Measurements from ENCODE around the gene ASAH2. TPM values are rescaled to one million over a fixed set of nuclear protein-coding genes. Genes with fewer than 3 reads are reported as not detected.
A peak's percentile ranks its signal among the peaks of the same experiment; 100 is the strongest.

ASAH2 gene
- polyA plus RNA-seq, 1 experiment = 1.6 TPM

DNA sequence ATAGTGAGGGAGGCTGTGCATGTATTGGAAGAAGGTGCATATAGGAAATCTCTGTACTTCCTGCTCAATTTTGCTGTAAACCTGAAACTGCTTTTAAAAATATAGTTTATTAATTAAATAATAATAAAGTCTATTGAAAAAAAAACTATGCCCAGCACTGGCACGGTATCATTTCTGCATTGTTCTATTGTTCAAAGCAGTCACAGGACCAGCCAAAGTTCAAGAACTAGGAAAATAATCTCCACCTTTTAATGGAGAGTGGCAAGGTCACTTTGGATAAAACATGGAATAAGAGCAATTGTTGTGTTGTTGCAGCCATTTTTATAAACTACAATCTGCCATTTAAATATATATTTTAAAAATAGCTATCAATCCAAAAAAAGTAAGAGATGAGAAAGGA lies 24.7 kb downstream of the ASAH2 start:
- CTCF ChIA-PET = interaction anchor here (1.0 to 1.6 kb wide), 2 partner anchors 631 to 633 kb away, joined by 3 to 5 read pairs; no protein-coding TSS in a partner anchor

GRCh38 chr10:50224330-50224952 lies 26.9 kb downstream of the ASAH2 start:
- H3K27me3 ChIP-seq (ENCODE audit: control insufficient read depth, insufficient read depth, low read length) = peaks cover 3% of the 10 kb centered on the region
- no peak overlapping the region for H3K27ac ChIP-seq (ENCODE audit: low read depth, low read length)
- peak; percentile 27 for DNase-seq (ENCODE audit: low read depth, low spot score)
- CTCF ChIA-PET = interaction anchor here (0.6 to 2.3 kb wide), 12 partner anchors 8 to 631 kb away, joined by 3 to 5 read pairs (median 4); no protein-coding TSS in a partner anchor
- no peaks in the 10 kb centered on the region for H3K9me3 ChIP-seq (ENCODE audit: control insufficient read depth, insufficient read depth, low read length)
- peak; percentile 71 for TF ChIP-seq CTCF (IDR thresholded peaks at IDR 0.05; ENCODE audit: low read depth, low read length)
- POLR2A ChIA-PET = no interaction called here
- H3K4me3 ChIP-seq (ENCODE audit: low read depth, low read length) = no peak overlapping the region

More for the DNA sequence above, 24.7 kb downstream of the ASAH2 start:
- Histone ChIP-seq H3K27me3 (ENCODE audit: control insufficient read depth, insufficient read depth, low read length) (peaks cover 3% of the 10 kb centered on the region), H3K9me3 (ENCODE audit: control insufficient read depth, insufficient read depth, low read length) (no peaks in the 10 kb centered on the region), H3K4me3 (ENCODE audit: low read depth, low read length) (no peak overlapping the region), H3K27ac (ENCODE audit: low read depth, low read length) (no peak overlapping the region)
- no peak for TF ChIP-seq CTCF (IDR thresholded peaks at IDR 0.05; ENCODE audit: low read depth, low read length)
- POLR2A ChIA-PET = no interaction called here
- no peak for DNase-seq (ENCODE audit: low read depth, low spot score)

GRCh38 chr10:50222199-50222598 lies 29.1 kb downstream of the ASAH2 start:
- ChIA-PET POLR2A (no interaction called here), CTCF (no interaction called here)
- TF ChIP-seq CTCF (IDR thresholded peaks at IDR 0.05; ENCODE audit: low read depth, low read length) = no peak
- no peaks in the 10 kb centered on the region for H3K9me3 ChIP-seq (ENCODE audit: control insufficient read depth, insufficient read depth, low read length)
- H3K27ac ChIP-seq (ENCODE audit: low read depth, low read length) = no peak overlapping the region
- H3K27me3 ChIP-seq (ENCODE audit: control insufficient read depth, insufficient read depth, low read length) = peaks cover 3% of the 10 kb centered on the region
- DNase-seq (ENCODE audit: low read depth, low spot score) = no peak
- no peak overlapping the region for H3K4me3 ChIP-seq (ENCODE audit: low read depth, low read length)

DNA sequence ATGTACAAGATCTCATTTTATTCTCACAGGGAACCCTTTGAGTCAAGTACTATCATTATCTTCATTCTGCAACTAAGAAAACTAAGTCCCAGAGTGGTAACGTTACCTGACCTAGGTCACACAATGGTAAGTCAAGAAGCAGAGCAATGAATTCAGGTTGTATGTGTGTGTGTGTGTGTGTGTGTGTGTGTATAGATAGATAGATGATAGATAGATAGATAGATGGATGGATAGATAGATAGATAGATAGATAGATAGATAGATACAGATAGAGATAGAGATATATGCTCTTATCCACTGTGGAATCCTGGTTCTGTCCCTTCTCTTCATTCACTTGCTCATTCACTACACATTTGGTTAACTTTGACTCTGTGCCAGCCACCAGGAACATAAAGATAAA lies 29.8 kb downstream of the ASAH2 start:
- ChIA-PET CTCF (no interaction called here), POLR2A (no interaction called here)
- no peak for TF ChIP-seq CTCF (IDR thresholded peaks at IDR 0.05; ENCODE audit: low read depth, low read length)
- H3K9me3 ChIP-seq (ENCODE audit: control insufficient read depth, insufficient read depth, low read length) = no peaks in the 10 kb centered on the region
- H3K27ac ChIP-seq (ENCODE audit: low read depth, low read length) = no peak overlapping the region
- peaks cover 3% of the 10 kb centered on the region for H3K27me3 ChIP-seq (ENCODE audit: control insufficient read depth, insufficient read depth, low read length)
- no peak for DNase-seq (ENCODE audit: low read depth, low spot score)
- H3K4me3 ChIP-seq (ENCODE audit: low read depth, low read length) = no peak overlapping the region

DNA sequence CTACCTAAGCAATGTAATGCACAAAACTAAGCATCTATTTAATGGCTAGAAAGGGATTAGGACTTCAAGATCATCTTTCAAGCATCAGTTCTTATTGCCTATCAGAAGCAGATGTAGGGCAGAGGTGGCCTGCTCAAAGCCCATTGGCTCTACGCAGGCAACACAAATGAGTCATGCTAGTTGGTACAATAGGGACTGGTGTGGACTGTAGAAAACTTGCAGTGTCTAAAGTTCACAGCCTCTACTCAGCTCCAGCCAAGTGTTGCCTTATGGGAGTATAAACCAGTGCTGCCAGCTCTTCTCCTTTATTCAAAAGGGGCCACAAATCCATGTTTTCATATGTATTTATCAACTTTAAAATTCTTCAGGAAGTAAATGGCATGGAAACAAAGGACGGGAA lies 31.7 kb downstream of the ASAH2 start:
- no peak for DNase-seq (ENCODE audit: low read depth, low spot score)
- Histone ChIP-seq H3K27ac (ENCODE audit: low read depth, low read length) (no peak overlapping the region), H3K9me3 (ENCODE audit: control insufficient read depth, insufficient read depth, low read length) (no peaks in the 10 kb centered on the region), H3K27me3 (ENCODE audit: control insufficient read depth, insufficient read depth, low read length) (peaks cover 3% of the 10 kb centered on the region), H3K4me3 (ENCODE audit: low read depth, low read length) (no peak overlapping the region)
- ChIA-PET POLR2A (no interaction called here), CTCF (no interaction called here)
- no peak for TF ChIP-seq CTCF (IDR thresholded peaks at IDR 0.05; ENCODE audit: low read depth, low read length)

All from AG04450 (cell line).